GM21367 (cell line): ENCODE measurements around the gene RDH16.

Experiments
- ATAC-seq: cut with Tn5 transposase; IDR thresholded peaks from one replicate; pipeline ENCODE4 v1.9.1; 2021; ENCODE audit not compliant: unreplicated experiment

Gene RDH16, protein sequence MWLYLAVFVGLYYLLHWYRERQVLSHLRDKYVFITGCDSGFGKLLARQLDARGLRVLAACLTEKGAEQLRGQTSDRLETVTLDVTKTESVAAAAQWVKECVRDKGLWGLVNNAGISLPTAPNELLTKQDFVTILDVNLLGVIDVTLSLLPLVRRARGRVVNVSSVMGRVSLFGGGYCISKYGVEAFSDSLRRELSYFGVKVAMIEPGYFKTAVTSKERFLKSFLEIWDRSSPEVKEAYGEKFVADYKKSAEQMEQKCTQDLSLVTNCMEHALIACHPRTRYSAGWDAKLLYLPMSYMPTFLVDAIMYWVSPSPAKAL

DNA sequence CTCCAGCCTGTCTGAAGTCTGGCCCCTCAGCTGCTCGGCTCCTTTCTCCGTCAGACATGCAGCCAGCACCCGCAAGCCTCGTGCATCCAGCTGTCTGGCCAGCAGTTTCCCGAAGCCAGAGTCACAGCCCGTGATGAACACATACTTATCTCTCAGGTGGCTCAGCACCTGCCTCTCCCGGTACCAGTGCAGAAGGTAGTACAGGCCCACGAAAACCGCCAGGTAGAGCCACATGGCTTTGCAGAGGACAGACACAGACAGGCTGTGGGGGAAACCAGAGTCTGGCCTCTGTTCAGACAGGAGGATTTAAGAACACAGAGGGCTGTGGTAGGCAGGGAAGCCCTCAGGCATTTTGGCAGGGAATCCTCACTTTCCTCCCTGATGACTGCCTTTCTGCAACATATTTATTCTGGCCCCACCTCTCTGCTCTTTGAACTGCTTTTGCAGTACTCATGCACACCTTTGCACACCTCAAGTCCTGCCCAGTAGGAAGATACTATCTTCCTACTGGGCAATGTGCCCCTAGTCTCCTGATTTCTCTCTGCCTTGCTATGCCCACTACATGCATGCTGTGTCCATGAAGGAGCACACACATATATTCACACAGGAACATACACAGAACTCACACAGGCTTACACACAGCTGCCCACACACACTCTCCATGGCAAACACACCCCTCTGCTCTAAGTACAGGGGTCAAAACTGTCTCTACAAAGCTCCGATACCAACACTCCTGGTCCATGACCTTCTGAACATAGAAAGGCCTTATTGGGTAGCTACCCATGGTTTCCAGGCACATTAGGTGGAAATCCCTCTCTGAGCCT lies at the start of gene RDH16:
RDH16 (minus strand) TSS at position 380 of the 824 bp plus-strand sequence; CDS start at position 234, 146 bp downstream.
- no peak for ATAC-seq

- ATAC-seq, result no peak
These were observed 49.5 kb upstream of the RDH16 start for GRCh38 chr12:57006809-57007475.

GRCh38 chr12:57005980-57006808 lies 48.8 kb upstream of the RDH16 start, which contains the start of gene ZBTB39:
Gene ZBTB39, minus strand, starts transcription at chr12:57006546. Its CDS starts 1,629 bp downstream, at chr12:57004917.
- ATAC-seq, result peak; percentile 57

GRCh38 chr12:57004651-57005050 lies 47.2 kb upstream of the RDH16 start:
- ATAC-seq, result no peak

DNA sequence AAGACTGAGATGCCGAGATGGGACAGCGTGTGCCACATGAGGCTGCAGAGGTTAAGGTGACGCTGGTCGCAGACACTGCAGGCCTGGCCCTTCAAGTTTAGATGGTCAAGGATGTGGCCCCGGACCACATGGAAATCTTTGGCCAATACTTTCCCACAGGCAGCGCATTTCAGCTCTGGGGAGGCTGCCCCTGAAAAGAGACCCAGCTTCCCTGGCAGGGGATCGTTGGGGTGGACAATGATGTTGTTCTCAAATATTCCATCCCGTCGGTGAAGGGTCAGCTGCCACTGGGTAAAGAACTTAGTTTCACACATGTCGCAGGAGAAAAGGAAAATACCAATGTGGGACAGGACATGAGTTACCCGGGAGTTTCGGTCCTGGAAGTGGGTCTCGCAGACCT lies 46.0 kb upstream of the RDH16 start:
- no peak for ATAC-seq

- no peak for ATAC-seq
These were observed 44.1 kb upstream of the RDH16 start for GRCh38 chr12:57001448-57001906.

DNA sequence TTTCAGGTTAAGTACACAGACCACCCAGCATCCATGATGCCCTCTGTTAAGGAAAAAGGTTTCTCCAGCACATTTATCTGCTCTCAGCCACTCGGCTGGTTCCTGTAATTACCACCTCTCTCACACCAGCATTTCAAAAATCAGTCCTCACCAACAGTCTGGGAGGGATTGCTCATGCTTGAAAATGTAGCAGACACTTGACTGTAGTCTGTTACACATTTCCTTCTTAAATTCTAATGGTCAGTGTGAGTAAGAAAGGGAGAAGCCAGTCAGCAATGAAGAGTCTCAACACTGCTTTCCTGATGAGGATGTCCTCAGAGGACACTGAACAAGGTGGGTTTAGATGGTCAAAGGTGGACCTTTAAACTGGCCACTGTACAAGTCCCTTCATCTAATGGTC lies 43.0 kb upstream of the RDH16 start:
- ATAC-seq, result no peak

- ATAC-seq, result no peak
These were observed 42.0 kb upstream of the RDH16 start for GRCh38 chr12:56999456-56999855.

- peak; percentile 74 for ATAC-seq
These were observed 41.6 kb upstream of the RDH16 start for GRCh38 chr12:56998981-56999380.

DNA sequence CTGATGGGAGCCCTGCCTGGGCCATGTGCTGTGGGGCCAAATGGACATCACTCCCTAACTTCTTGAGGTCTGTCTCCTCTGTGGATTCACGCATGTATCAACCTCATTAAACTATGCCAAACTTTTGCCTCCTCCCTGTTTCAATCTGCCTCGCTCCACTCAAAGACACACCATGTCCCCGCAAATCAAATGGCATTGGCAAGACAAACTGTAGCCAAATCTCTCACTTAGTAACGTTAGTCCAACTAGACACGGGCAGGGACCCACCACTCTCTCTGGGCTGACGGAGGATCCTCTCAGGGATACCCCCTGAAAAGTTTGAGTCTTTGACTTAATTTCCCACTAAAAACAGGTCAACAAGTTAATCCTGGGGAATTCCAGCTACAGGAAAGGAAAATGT lies 40.9 kb upstream of the RDH16 start:
- no peak for ATAC-seq

DNA sequence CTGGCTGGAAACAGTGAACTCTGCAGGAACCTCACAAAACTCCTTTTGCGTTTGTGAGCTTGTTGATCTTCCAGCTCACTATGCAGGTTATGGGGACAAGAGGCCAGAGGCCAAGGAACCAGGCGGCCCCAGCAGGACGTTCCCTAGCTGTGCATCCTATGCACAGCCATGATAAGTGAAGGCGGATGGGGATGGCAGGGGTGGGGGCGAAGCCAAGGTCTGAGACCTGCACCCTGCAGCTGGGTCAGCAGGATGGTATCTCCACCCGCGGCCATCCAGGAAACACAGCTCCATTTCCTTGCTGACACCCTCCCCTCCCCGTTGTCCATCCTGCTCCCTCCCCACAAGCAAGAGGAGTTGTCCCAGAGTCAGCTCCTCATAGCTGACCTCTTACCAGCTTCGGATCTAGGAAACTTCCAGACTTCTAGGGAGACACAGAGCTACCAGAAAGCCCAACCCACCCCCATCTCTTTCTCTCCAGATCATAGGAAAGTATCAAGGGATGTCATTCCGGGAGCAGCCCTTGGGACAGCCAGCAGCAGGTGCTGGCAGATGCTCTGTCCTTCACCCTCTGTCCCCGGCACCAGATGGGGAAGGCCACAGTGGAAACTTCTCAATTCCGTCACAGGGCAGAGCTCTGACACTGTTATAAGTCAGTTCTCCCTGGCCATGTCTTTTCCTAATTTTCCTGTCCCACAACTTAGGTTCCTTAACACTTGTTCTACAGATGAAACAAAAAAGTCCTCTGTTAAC lies 39.6 kb upstream of the RDH16 start:
- ATAC-seq, result no peak

- no peak for ATAC-seq
These were observed 38.6 kb upstream of the RDH16 start for GRCh38 chr12:56995930-56996496.

GRCh38 chr12:56995201-56995929 lies 38.0 kb upstream of the RDH16 start:
- ATAC-seq, result no peak

DNA sequence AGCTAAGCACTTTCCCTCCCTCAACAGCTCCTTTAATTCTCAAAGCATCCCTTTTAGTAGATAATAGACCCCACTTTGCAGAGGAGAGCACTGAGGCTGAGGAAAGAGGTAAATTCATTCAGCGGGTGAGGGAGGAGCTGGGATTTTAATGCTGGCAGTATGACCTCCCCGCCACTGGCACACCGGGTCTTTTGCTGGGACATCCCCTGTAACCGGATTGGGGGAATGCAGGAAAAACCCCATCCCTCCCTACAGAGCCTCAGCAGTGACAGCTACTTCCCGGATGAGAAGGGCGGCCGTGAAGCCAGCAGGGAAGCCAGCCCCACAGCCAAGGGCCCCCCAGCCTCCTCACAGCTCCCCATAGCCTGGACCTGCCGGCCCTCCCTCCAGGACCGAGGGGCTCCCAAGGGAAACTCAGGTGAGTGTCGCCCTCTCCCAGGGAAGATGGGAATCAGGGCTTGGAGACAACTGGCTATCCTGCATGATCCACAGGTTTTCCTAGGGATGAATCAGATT lies 36.9 kb upstream of the RDH16 start:
- no peak for ATAC-seq

GRCh38 chr12:56993346-56993745 lies 35.9 kb upstream of the RDH16 start:
- ATAC-seq, result no peak

DNA sequence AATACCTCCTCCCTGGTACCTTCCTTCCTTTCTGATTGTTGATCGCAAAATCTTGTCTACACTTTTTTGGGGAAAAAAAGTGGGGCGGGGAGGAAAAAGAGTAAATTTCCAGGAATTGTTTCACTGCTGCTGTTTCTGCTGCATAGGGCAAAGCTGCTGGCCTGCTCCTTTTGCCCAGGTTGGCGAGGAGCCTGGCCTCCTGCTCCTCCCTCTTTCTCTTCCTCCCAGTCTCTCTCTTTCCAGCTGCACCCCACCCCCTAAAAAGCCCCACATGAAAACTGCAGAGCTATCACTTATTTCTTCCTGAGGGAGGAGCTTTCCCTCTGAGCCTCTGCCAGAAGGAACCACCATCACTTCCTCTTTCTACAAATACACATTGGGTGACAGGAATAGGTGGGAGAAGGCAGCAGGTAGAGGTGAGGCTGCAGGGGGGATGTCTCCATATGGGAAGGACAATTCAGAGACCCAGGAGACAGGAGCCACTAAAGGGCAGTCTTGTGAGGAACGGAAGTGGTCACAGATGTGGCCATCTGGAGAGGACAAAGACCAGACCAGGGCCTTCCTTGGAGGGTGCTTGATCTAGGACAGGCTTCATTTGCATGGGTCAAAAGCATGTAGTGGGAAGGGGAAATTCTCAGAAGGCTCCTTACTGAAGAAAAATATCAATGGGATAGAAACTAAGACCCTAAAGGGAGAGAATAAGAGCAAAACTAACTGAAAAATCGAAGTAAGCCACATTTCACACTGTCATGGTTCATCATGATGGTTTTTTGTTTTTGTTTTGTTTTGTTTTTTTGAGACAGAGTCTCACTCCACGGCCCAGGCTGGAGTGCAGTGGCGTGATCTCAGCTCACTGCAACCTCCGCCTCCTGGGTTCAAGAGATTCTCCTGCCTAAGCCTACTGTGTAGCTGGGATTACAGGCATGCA lies 34.2 kb upstream of the RDH16 start:
- ATAC-seq, result no peak

GRCh38 chr12:56990648-56991318 lies 33.4 kb upstream of the RDH16 start:
- no peak for ATAC-seq
